OCI-LY3 (cell line): ENCODE data around the gene ARL6.

Experiments used
- EZH2phosphoT487 ChIP-seq: fragments of 200-600 bp; shearing (Covaris generic); IDR thresholded peaks from 2 replicates; pipeline ENCODE4 v1.6.1; 2018; ENCODE audit warnings: antibody characterized with exemption, mixed run types, low read depth
- TF ChIP-seq, protein P1 (sequence below): fragments of 200-600, 300-600 bp; sonication (generic); IDR thresholded peaks from 2 replicates; pipeline ENCODE4 v1.5.1; 2014; ENCODE audit warnings: antibody characterized with exemption, low read length, low read depth

DNA sequence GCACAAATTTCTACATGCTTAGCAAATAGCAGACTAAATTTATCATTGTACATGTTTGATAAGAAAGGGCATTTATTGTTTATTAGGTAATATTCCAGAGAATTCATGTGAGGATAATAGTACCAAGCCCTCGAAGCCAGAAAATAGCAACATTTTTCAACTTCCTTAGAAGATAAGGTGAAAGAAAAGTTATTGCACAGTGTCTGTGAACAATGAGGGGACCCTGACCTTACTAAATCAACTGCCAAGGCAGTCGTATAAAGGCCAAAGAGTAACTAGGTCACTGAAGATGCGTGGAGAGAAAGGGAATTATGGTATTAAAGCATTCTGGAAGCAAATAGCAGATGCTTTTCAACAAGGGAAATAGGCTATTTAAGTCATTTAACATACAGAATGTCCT is 20.3 kb upstream of the ARL6 start:
- TF ChIP-seq, protein P1, sequence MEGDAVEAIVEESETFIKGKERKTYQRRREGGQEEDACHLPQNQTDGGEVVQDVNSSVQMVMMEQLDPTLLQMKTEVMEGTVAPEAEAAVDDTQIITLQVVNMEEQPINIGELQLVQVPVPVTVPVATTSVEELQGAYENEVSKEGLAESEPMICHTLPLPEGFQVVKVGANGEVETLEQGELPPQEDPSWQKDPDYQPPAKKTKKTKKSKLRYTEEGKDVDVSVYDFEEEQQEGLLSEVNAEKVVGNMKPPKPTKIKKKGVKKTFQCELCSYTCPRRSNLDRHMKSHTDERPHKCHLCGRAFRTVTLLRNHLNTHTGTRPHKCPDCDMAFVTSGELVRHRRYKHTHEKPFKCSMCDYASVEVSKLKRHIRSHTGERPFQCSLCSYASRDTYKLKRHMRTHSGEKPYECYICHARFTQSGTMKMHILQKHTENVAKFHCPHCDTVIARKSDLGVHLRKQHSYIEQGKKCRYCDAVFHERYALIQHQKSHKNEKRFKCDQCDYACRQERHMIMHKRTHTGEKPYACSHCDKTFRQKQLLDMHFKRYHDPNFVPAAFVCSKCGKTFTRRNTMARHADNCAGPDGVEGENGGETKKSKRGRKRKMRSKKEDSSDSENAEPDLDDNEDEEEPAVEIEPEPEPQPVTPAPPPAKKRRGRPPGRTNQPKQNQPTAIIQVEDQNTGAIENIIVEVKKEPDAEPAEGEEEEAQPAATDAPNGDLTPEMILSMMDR, result no peak
- no peak for TF ChIP-seq EZH2phosphoT487
